PC-3 (cell line): ENCODE data around the gene C1D. TPM values are rescaled to one million over a fixed set of nuclear protein-coding genes. Genes with fewer than 3 reads are reported as not detected.

ENCODE experiments used
- ATAC-seq: fragments of 200-7000 bp; cut with Tn5 transposase; 2 replicates; pipeline ENCODE4 v1.9.1; 2020; ENCODE audit warnings: mild to moderate bottlenecking, moderate library complexity
- BruUV-seq: library from RNA; stranded (reverse); fragments of 400-500 nt; replicated peaks from 2 replicates; lab custom pipeline; 2021; lab: Mats Ljungman, UMichigan
- CTCF ChIA-PET: fragments of 300-600 bp; sonication (Branson Sonifier 250); formaldehyde crosslinking; loops from one replicate; lab custom pipeline; 2022; ENCODE audit warnings: antibody characterized with exemption; lab: Charles Lee
- POLR2A ChIA-PET: fragments of 300-600 bp; sonication (Branson Sonifier 250); formaldehyde crosslinking; loops from one replicate; lab custom pipeline; 2022; ENCODE audit warnings: antibody characterized with exemption; ENCODE audit not compliant: unreplicated experiment; lab: Charles Lee
- DNase-seq: peaks from one replicate; pipeline ENCODE4 v3.0.0-alpha.2; 2015
- H2AFZ ChIP-seq: fragments of 300-600 bp; sonication (generic); 2 replicates; pipeline ENCODE4 v1.6.0; 2016; ENCODE audit warnings: antibody characterized with exemption, low read length
- H3F3A ChIP-seq: fragments of 300-600 bp; sonication (generic); one replicate; pipeline ENCODE4 v1.6.0; 2017; ENCODE audit warnings: antibody characterized with exemption, low read length, control low read depth, mild to moderate bottlenecking; ENCODE audit not compliant: unreplicated experiment
- H3K27ac ChIP-seq: fragments of 300-600 bp; sonication (generic); 2 replicates; pipeline ENCODE4 v1.5.1; 2016; ENCODE audit warnings: mild to moderate bottlenecking, low read length
- H3K27me3 ChIP-seq: fragments of 300-600 bp; sonication (generic); 2 replicates; pipeline ENCODE4 v1.6.1; 2016; ENCODE audit warnings: low read length, mixed read lengths
- H3K36me3 ChIP-seq: fragments of 300-600 bp; sonication (generic); 2 replicates; pipeline ENCODE4 v1.6.1; 2016; ENCODE audit warnings: low read depth, mixed run types, low read length, mixed read lengths
- H3K4me1 ChIP-seq: fragments of 300-600 bp; sonication (generic); 2 replicates; pipeline ENCODE4 v1.5.1; 2016; ENCODE audit warnings: low read length; ENCODE audit not compliant: insufficient read depth
- H3K4me2 ChIP-seq: fragments of 300-600 bp; sonication (generic); 2 replicates; pipeline ENCODE4 v1.6.0; 2016; ENCODE audit warnings: low read length
- H3K4me3 ChIP-seq: fragments of 300-600 bp; sonication (generic); 2 replicates; pipeline ENCODE4 v1.5.1; 2016; ENCODE audit warnings: mild to moderate bottlenecking, low read length, mixed read lengths
- H3K79me2 ChIP-seq: fragments of 300-600 bp; sonication (generic); 2 replicates; pipeline ENCODE4 v1.6.1; 2017; ENCODE audit warnings: low read length, mixed read lengths
- H3K9ac ChIP-seq: fragments of 300-600 bp; sonication (generic); 2 replicates; pipeline ENCODE4 v1.6.0; 2016; ENCODE audit warnings: mild to moderate bottlenecking, low read length
- H3K9me2 ChIP-seq: fragments of 300-600 bp; sonication (generic); replicated peaks from 2 replicates; pipeline ENCODE4 v1.6.1; 2016; ENCODE audit warnings: mixed run types, low read length, mixed read lengths
- H3K9me3 ChIP-seq: fragments of 300-600 bp; sonication (generic); 2 replicates; pipeline ENCODE4 v1.6.1; 2016; ENCODE audit warnings: low read length, mixed read lengths
- H4K20me1 ChIP-seq: fragments of 300-600 bp; sonication (generic); 2 replicates; pipeline ENCODE4 v1.6.1; 2016; ENCODE audit warnings: low read length, mixed read lengths
- EZH2 ChIP-seq: fragments of 300-600 bp; sonication (generic); IDR thresholded peaks from one replicate; pipeline ENCODE4 v1.6.1; 2017; ENCODE audit warnings: antibody characterized with exemption, mild to moderate bottlenecking, low read length; ENCODE audit not compliant: unreplicated experiment
- EZH2phosphoT487 ChIP-seq: fragments of 300-600 bp; sonication (generic); IDR thresholded peaks from 2 replicates; pipeline ENCODE4 v1.6.1; 2018; ENCODE audit warnings: mild to moderate bottlenecking, antibody characterized with exemption, low read length, borderline replicate concordance
- intact Hi-C: fragments of 100-400 bp; cut with micrococcal nuclease; formaldehyde crosslinking; loops from 2 replicates; pipeline ENCODE4 v1.9.0; 2023
- total RNA-seq: library from RNA; depleted of rRNA; stranded (reverse); fragments of >200 nt; gene quantifications from 2 replicates; pipeline ENCODE4 v1.2.3, GENCODE V29; 2014
- TF ChIP-seq, protein P1 (sequence below): fragments of 300-600 bp; sonication (generic); conservative IDR thresholded peaks from 2 replicates; pipeline ENCODE4 v1.5.1; 2017; ENCODE audit warnings: antibody characterized with exemption, low read depth, mild to moderate bottlenecking, low read length

C1D gene
- total RNA-seq, 1 experiment from 2014 or later: 19.1 TPM

DNA sequence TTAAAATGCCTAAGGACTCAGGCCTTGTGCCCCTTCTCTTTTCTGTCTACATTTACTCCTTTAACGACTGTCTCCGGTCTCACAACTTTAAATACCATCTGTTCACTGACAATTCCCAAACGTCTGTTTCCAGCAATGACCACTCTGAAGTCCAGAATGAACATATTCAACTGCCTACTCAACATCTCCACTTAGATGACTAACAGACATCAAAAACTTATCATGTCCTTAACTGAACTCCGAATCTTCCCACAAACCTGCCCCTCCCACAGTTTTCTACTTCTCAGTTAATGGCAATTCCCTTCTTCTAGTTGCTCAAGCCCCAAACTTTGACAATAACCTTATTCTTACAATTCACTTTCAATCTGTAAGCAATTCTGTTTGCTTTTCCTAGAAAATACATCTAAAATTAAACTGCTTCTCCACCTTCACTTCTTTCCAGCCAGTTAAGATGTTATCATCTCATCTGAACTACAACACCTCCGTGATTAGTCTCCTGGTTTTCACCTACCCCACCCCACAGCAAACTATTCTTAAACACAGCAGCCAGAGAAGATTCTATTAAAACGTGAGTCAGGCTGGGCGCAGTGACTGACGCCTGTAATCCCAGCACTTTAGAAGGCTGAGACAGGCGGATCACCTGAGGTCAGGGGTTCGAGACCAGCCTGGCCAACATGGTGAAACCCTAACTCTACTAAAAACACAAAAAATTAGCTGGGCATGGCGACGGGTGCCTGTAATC, 2.8 kb downstream of the C1D start:
- H3K27ac ChIP-seq: no peak overlapping the region

DNA sequence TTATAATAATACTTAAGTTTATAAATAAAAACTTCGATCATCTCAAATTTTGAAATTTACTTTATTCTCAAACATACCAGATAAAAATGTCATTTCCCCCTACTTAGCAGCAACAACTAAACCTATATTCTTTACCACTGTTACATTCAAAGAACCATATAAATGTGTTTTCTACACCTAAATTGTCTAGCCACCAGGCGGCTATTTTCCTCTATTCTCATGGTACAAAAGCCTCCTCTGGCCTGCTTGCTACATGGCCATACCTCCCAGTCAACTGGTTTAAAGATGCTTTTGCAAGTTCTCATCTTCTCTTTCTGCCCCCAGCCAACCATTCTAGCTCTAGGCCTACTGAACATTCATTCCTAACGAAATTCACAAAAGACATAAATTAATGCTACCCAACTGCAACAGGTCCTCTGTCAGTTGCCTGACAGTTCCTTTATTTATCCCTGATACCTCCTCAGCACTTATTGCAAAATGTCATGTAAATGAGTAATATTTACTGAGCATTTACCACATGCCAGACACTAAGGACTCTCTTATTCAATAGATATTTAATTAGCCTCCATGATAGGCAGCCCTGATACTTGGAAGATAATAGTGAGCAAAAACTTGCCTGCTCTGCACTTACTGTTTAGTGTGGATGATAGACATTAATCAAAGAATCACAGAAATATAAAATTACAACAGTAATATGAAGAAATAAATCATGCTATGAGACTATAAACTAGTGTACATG, 5.0 kb downstream of the C1D start:
- Histone ChIP-seq H3K27ac (no peak overlapping the region), H3K4me2 (no peak overlapping the region), H3K4me1 (peaks cover 20% of the 10 kb centered on the region), H3K79me2 (peaks cover 100% of the 10 kb centered on the region), H3F3A (no peaks in the 10 kb centered on the region), H3K4me3 (no peak overlapping the region), H3K9ac (no peak overlapping the region), H3K27me3 (no peaks in the 10 kb centered on the region), H3K9me2 (no peaks in the 10 kb centered on the region), H4K20me1 (no peaks in the 10 kb centered on the region), H3K36me3 (no peaks in the 10 kb centered on the region), H2AFZ (no peak overlapping the region), H3K9me3 (no peaks in the 10 kb centered on the region)
- CTCF ChIA-PET: no interaction called here
- intact Hi-C loops: no loop called here
- DNase-seq: no peak
- TF ChIP-seq, protein P1, sequence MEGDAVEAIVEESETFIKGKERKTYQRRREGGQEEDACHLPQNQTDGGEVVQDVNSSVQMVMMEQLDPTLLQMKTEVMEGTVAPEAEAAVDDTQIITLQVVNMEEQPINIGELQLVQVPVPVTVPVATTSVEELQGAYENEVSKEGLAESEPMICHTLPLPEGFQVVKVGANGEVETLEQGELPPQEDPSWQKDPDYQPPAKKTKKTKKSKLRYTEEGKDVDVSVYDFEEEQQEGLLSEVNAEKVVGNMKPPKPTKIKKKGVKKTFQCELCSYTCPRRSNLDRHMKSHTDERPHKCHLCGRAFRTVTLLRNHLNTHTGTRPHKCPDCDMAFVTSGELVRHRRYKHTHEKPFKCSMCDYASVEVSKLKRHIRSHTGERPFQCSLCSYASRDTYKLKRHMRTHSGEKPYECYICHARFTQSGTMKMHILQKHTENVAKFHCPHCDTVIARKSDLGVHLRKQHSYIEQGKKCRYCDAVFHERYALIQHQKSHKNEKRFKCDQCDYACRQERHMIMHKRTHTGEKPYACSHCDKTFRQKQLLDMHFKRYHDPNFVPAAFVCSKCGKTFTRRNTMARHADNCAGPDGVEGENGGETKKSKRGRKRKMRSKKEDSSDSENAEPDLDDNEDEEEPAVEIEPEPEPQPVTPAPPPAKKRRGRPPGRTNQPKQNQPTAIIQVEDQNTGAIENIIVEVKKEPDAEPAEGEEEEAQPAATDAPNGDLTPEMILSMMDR: no peak
- no peak for TF ChIP-seq EZH2
- no peak for TF ChIP-seq EZH2phosphoT487
- peak; percentile 29 for ATAC-seq
- BruUV-seq: no TSS peak
- POLR2A ChIA-PET: no interaction called here

More for the DNA sequence above, 2.8 kb downstream of the C1D start:
- no peaks in the 10 kb centered on the region for H3K36me3 ChIP-seq
- ChIA-PET CTCF (no interaction called here), POLR2A (no interaction called here)
- H3F3A ChIP-seq: no peaks in the 10 kb centered on the region
- H3K79me2 ChIP-seq: peaks cover 79% of the 10 kb centered on the region
- H3K4me3 ChIP-seq: no peak overlapping the region
- H3K9me3 ChIP-seq: no peaks in the 10 kb centered on the region
- H3K9ac ChIP-seq: no peak overlapping the region
- H4K20me1 ChIP-seq: no peaks in the 10 kb centered on the region
- no peak overlapping the region for H3K4me2 ChIP-seq
- peaks cover 20% of the 10 kb centered on the region for H3K4me1 ChIP-seq
- H3K9me2 ChIP-seq: no peaks in the 10 kb centered on the region
- TF ChIP-seq, protein P1: no peak
- TF ChIP-seq EZH2phosphoT487: no peak
- no peak for TF ChIP-seq EZH2
- no peak overlapping the region for H2AFZ ChIP-seq
- H3K27me3 ChIP-seq: no peaks in the 10 kb centered on the region
- no TSS peak for BruUV-seq
- no peak for ATAC-seq
- no peak for DNase-seq
- intact Hi-C loops: no loop called here
